ENCODE data around the gene ADRA2C.

The ADRA2C gene

DNA sequence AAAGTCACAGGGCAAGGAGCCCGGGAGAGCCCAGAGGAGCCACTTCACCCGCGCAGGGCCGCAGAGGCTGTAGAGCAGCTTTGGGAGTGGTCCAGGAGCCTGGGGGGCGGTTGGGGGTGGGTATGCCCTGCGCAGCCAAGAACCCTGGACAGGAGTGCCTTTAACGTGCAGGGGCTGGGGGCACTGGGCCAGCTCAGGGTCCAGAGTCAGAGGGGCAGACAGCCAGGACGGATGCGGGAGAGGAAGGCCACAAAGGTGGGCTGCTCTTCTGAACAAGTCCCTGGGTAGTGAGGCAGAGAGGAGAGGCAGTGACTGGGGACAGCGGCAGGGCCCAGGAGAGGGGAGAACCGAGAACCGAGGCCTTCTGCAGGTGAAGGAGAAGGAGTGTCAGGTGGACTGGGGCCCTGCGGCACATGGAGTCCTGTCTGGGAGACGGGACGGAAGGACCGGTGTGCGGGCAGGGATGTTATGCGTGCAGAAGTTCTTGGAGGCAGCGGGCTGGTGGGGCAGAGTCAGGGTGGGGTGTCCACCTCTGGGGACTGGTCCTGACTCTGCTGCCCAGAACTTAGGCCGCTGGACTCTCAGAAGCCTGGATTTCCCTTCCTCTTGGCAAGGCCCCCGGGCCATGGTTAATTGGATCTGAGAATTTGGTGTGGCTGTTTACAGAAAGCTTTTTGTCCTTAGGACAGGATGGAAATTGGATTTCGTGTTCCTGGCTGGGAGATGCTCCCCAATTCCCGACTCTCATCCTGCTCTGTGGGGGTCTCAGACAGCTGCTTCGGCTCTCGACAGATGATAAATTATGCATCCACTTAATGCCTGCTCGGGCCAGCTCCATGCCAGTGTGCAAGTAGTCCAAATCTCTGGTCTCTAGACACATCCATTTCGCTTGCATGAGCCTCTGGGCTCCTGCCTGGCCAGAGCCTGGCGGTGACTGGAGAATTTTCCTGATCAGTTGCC, 31.9 kb downstream of the ADRA2C start:
- TF ChIP-seq, protein P1, sequence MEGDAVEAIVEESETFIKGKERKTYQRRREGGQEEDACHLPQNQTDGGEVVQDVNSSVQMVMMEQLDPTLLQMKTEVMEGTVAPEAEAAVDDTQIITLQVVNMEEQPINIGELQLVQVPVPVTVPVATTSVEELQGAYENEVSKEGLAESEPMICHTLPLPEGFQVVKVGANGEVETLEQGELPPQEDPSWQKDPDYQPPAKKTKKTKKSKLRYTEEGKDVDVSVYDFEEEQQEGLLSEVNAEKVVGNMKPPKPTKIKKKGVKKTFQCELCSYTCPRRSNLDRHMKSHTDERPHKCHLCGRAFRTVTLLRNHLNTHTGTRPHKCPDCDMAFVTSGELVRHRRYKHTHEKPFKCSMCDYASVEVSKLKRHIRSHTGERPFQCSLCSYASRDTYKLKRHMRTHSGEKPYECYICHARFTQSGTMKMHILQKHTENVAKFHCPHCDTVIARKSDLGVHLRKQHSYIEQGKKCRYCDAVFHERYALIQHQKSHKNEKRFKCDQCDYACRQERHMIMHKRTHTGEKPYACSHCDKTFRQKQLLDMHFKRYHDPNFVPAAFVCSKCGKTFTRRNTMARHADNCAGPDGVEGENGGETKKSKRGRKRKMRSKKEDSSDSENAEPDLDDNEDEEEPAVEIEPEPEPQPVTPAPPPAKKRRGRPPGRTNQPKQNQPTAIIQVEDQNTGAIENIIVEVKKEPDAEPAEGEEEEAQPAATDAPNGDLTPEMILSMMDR (IDR thresholded peaks at IDR 0.05; ENCODE audit: low read depth, low read length) = no peak
- Histone ChIP-seq H3K36me3 (no peaks in the 10 kb centered on the region), H3K4me1 (no peaks in the 10 kb centered on the region), H3K27me3 (no peaks in the 10 kb centered on the region), H3K4me3 (ENCODE audit: low read depth, low read length) (no peak overlapping the region), H3K9me3 (peaks cover 5% of the 10 kb centered on the region; the same call in 1 of the 2 replicates)
- no peak for DNase-seq

DNA sequence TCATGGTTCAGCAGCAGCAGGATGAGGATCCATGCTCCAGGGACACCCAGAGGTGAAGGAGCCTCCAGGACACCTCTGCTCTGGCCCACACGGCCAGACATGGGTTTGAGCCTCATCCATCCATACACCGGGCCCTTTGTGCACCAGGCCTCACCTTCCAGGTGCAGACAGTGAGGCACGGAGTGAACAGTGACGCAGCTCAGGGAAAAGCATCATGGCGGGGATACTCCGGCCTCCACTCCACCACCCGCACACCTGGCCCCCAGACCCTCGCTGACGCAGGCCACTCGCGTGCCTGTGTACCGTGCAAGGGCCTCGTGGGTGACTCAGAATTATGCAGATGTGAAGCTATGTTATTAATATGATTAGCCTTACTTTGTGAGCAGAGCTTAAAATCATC, 33.3 kb downstream of the ADRA2C start:
- DNase-seq = no peak
- Histone ChIP-seq H3K27me3 (no peaks in the 10 kb centered on the region), H3K9me3 (peaks cover 5% of the 10 kb centered on the region; the same call in 1 of the 2 replicates), H3K4me1 (no peaks in the 10 kb centered on the region), H3K36me3 (no peaks in the 10 kb centered on the region), H3K4me3 (ENCODE audit: low read depth, low read length) (no peak overlapping the region)
- TF ChIP-seq, protein P1 (IDR thresholded peaks at IDR 0.05; ENCODE audit: low read depth, low read length) = no peak

DNA sequence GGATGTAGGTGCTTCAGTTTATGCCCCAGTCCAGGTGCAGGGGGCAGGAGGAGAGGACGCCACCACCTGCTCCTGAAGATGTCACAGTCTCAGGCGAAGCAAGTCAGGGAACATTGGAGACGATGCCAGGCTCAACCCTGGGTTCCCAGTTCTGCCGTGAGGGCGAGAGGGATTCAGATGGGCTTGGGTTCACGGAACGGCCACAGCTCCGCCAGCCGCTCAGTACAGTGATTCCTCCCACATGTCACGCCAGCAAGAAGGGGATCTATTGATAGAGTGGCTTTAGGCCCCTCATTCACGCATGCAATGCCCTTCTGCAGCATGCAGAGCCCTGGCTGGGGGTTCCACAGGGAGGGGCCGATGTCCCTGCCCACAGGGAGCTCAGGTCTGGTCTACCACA, 34.2 kb downstream of the ADRA2C start:
- H3K9me3 ChIP-seq = peaks cover 5% of the 10 kb centered on the region; the same call in 1 of the 2 replicates
- H3K36me3 ChIP-seq = no peaks in the 10 kb centered on the region
- H3K4me1 ChIP-seq = no peaks in the 10 kb centered on the region
- H3K27me3 ChIP-seq = no peaks in the 10 kb centered on the region
- DNase-seq = no peak
- H3K4me3 ChIP-seq (ENCODE audit: low read depth, low read length) = no peak overlapping the region
- TF ChIP-seq, protein P1 (IDR thresholded peaks at IDR 0.05; ENCODE audit: low read depth, low read length) = no peak

DNA sequence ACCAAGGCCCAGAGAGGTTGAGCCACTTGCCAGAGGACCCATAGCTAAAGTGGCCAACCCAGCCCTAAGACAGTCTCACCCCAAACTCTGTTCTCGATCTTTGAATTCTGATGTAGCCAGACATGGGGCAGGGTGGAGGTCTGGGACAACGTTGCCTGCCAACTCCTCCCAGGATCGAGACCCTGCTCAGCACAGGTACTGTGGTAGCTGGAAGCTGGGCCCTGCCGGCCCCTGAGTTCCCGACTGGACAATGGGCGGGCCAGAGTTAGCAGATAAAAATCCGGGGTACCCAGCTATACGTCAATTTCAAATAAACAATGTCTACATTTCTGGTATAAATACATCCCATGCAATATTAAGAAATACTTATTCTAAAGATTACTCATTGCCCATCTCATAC, 35.3 kb downstream of the ADRA2C start:
- DNase-seq = no peak
- no peaks in the 10 kb centered on the region for H3K4me1 ChIP-seq
- H3K4me3 ChIP-seq (ENCODE audit: low read depth, low read length) = no peak overlapping the region
- H3K27me3 ChIP-seq = no peaks in the 10 kb centered on the region
- H3K9me3 ChIP-seq = peaks cover 5% of the 10 kb centered on the region; the same call in 1 of the 2 replicates
- TF ChIP-seq, protein P1 (IDR thresholded peaks at IDR 0.05; ENCODE audit: low read depth, low read length) = no peak
- no peaks in the 10 kb centered on the region for H3K36me3 ChIP-seq

DNA sequence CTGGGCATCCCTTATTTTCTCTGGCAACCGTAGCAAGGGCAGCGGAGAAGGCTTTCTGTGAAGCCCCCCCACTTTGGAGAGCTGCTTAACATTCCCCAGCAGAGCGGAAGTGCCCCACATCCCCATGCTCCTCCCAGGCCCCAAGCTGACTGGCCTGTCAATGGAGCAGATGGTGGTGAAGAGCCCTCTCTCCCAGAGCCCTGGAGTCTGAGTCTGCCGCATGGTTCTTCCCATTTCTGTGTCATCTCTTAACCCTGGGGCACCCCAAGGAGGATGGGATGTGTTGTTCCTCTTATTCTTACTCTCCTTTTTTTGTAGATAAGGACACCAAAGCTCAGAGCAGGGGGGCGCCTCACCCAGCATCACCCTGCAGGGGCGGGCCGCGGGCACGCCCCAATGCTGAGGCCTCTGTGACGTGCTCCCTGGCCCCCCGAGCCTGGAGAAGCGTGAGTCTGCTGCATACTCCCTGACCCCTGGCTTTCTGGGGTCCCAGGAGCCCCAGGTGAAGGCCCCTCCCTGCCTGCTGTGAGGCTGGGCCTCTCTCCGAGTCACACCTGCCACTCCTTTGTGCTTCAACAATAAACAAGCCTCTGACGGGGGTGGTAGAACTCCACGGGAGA, 35.9 kb downstream of the ADRA2C start:
- Histone ChIP-seq H3K36me3 (no peaks in the 10 kb centered on the region), H3K27me3 (no peaks in the 10 kb centered on the region), H3K4me3 (ENCODE audit: low read depth, low read length) (no peak overlapping the region), H3K9me3 (0 out of 2 replicates have a peak, but pooled peaks cover under 1% of the 10 kb centered on the region), H3K4me1 (no peaks in the 10 kb centered on the region)
- no peak for DNase-seq
- TF ChIP-seq, protein P1 (IDR thresholded peaks at IDR 0.05; ENCODE audit: low read depth, low read length) = no peak
